Activated T-helper 1 cell treated with anti-CD3 and anti-CD28 coated beads, Interleukin-2, amount 50 U/mL, for 16 hours (primary cell): ENCODE measurements around the gene TUBB6.
A peak's percentile ranks its signal among the peaks of the same experiment; 100 is the strongest.

Experiments used
- DNase-seq, 2 donors: peaks; one replicate each; pipeline ENCODE4 v3.0.0-alpha.2; 2020; ENCODE audit warnings: low read depth in 1 of 2, low spot score in 1 of 2

Gene TUBB6

GRCh38 chr18:12313530-12314245, 5.6 kb downstream of the TUBB6 start:
- DNase-seq = no peak

GRCh38 chr18:12314591-12315305, 6.7 kb downstream of the TUBB6 start:
- DNase-seq = no peak

GRCh38 chr18:12315490-12315889, 7.4 kb downstream of the TUBB6 start:
- DNase-seq = no peak

- no peak for DNase-seq
Measured at GRCh38 chr18:12315911-12316310, 7.9 kb downstream of the TUBB6 start.

DNA sequence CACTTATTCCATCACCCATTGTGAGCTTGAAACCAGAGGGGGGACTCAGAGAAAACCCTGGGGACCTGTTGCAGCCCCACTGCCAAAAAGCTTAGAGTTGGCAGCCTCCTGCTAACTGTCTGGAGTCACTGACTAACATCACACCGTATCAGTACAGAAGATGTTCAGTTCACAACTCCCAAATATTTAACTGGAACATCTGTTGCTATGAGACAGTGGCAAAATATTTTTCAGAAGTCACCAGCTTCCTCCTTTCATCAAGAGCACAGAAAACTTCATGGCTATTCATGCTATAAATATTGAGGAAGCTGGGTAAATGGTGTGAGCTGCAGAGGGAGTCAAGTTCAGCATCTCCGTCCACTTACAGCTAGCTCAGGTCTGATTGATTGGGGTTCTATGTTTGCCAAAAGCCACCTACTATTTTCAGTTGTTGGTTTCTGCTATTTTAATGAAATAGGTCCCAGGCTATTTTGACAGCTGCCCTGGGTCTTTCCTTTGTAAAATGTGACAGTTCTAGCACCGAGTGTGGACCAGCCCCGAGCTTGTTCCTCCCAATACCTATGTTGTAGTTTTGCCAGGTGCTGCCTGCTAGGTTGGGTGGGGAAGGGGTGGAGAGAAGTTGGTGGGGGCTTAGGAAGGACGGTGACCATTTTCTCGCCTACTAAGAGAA, 9.8 kb downstream of the TUBB6 start:
- no peak for DNase-seq

- no peak for DNase-seq
Measured at GRCh38 chr18:12318334-12318697, 10.3 kb downstream of the TUBB6 start.

DNA sequence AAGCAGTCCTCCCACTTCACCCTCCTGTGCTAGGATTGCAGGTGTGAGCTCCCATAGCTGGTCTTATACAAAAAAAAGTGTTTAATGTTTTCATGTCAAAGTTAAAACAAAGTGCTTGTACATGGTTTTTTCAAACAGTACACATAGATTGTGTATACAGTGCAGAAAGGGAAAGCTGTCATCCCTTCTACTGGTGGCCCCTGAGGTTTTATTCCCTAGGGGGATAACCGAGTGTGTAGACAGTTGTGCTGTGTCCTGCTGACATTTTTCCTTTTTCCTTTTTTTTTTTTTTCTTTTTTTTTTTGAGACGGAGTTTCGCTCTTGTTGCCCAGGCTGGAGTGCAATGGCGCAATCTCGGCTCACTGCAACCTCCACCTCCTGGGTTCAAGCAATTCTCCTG, 10.8 kb downstream of the TUBB6 start:
- no peak for DNase-seq

DNA sequence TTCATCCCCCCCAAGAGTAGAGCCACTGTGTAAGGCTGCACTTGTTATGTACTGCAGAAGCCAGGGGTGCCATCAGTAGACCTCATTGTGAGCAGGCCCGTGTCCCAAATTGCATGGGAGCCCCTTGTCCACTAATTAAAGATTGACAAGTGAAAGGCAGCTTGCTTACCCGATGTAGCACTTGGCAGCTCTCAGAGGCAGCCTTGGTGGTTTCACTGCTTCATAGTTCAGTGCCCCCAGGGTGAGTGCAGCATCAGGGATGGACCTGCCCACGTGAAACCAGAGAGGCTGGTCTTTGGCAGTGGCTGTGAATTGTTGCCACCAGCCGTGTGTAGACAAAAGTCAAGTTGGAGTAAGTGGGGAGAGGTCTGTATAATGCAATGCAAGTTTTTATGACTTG, 13.3 kb downstream of the TUBB6 start:
- no peak for DNase-seq

DNA sequence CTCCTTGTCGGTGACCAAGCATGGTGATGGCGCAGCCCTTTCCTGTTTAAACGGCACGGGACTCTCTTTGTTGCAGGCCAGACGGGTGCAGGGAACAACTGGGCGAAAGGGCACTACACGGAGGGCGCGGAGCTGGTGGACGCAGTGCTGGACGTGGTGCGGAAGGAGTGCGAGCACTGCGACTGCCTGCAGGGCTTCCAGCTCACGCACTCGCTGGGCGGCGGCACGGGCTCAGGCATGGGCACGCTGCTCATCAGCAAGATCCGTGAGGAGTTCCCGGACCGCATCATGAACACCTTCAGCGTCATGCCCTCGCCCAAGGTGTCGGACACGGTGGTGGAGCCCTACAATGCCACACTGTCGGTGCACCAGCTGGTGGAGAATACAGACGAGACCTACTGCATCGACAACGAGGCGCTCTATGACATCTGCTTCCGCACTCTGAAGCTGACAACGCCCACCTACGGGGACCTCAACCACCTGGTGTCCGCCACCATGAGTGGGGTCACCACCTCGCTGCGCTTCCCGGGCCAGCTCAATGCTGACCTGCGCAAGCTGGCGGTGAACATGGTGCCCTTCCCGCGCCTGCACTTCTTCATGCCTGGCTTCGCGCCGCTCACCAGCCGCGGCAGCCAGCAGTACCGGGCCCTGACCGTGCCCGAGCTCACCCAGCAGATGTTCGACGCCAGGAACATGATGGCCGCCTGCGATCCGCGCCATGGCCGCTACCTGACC, 17.1 kb downstream of the TUBB6 start:
- DNase-seq = no peak

DNA sequence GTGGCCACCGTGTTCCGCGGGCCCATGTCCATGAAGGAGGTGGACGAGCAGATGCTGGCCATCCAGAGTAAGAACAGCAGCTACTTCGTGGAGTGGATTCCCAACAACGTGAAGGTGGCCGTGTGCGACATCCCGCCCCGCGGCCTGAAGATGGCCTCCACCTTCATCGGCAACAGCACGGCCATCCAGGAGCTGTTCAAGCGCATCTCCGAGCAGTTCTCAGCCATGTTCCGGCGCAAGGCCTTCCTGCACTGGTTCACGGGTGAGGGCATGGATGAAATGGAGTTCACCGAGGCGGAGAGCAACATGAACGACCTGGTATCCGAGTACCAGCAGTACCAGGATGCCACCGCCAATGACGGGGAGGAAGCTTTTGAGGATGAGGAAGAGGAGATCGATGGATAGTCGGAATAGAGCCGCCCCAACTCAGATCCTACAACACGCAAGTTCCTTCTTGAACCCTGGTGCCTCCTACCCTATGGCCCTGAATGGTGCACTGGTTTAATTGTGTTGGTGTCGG, 17.7 kb downstream of the TUBB6 start:
- DNase-seq = no peak

DNA sequence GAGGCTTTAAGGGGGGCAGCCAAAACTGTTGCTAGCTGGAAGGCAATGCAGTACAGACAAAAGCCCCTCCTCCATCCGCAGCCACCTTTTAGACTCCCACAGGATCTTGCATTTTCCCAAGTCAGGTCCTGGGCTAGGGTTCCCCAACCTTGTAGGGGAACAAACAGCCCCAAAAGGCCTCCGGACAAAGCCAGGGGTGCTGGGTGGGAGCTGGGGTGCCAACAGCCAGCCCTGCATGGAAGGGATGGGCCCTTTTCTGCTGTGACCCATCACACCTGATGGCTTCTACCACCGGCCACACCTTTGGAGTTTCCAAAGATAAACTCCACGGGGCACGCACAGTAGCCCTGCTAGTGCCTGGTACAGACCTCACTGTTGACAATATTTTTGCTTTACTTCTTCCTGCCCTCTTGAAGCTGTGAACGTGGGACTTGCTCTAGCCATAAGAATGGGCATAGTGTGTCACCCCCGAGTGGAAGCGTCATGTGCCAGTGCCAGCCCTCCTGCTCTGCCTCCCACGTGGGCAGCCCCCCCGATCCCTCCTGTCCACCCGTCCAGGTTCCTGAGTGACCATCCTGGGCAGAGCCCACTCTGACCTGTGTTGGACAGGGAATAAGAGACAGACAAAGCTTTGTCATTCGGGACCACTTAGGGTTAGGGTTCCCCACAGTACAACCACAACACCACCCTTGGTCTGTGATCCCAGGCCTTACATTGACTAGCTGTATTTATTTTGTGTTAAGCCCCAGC, 18.8 kb downstream of the TUBB6 start:
- DNase-seq = no peak

DNA sequence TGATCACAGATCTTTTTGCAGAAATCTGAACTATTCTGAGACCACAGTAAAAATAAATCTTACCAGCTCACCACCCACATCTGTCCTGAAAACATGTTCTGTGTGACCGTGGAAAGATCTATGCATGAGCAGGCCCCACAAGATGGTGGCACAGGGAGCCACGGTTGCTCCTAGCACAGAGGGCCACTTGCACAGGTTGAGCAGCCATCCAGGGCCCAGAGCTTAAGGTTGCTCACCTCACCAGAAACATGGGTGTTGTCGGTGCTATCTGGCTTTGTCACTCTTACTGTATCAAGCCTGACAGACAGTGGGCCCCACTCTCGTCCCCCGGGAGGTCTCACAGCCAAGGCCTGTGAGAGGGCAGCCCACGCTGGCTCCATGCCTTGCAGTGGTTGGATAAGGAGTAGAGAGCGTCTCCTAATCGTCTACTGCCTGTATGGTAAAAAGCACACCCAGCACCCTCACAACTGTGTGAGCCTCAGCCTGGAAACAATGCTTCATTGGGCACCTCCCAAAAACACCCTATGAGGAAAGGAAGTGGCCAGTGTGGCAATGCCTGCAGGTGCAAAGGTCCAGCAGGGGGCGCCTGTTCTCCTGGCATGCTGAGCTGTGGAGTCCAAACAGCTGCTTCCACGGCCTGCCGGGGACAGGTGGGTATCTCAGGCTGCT, 19.6 kb downstream of the TUBB6 start:
- peak; percentile 40 to 54 for DNase-seq

DNA sequence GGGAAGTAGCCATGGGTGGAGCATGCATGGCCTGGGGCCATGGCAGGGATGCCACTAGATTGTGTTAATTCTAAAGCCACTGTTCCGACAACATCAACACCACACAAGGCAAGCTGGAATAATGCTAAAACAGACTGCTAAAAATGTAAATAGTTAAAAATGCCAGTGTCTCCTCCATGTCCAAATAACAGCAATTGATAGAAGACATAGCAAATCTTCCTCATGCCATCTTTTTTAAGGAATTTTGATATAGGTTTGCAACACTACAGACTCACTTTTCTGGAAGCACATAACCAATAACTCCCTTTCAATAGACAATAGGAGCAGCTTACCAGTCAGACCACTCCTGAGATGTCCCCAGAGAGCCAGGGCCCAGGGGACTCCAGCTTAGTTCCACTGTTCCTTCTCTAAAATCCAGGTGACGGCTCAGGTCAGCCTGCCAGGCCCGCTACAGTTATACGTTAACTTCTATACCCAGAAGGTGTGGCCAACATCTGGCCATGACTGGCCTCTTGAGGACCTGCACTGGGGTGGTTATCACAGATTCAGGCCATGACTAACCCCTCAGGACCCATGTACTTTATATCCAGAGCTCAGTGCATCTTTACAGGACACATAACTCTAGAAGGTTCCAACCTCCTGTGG, 20.3 kb downstream of the TUBB6 start:
- DNase-seq = no peak

GRCh38 chr18:12329125-12329698, 21.2 kb downstream of the TUBB6 start:
- DNase-seq = no peak

- no peak for DNase-seq
Measured at GRCh38 chr18:12330766-12331165, 22.7 kb downstream of the TUBB6 start.

DNA sequence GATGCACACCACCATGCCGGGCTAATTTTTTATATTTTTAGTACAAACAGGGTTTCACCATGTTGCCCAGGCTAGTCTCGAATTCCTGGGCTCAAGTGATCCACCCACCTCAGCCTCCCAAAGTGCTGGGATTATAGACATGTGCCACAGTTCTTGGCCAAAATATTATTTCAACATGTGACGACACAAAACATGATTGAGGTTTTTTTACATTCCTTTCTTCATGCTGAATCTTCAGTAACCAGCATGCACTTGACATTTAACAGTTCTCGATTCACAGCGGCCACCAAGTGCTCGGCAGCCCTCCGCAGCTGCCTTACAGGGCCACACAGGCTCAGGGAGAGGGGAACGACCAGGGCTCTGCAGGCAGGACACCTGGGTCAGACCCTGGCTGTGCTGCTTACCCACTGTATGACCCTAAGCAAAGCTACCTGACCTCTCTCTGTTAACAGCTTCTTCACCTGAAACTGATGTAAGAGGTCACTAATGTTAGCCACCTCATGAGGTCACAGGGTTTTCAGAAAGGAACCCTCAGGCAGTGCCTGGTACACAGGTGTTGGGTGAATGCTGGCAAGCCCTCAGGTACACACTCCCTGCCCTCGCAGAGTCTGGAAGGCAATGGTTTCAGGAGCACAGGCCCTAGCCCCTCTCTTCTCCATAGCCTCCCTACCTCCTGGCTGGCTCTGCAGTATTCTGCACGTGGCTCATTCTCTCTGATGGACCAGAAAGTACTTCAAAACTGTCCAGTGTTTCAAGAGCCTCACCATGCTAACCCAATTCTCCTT, 25.7 kb downstream of the TUBB6 start:
- no peak for DNase-seq

DNA sequence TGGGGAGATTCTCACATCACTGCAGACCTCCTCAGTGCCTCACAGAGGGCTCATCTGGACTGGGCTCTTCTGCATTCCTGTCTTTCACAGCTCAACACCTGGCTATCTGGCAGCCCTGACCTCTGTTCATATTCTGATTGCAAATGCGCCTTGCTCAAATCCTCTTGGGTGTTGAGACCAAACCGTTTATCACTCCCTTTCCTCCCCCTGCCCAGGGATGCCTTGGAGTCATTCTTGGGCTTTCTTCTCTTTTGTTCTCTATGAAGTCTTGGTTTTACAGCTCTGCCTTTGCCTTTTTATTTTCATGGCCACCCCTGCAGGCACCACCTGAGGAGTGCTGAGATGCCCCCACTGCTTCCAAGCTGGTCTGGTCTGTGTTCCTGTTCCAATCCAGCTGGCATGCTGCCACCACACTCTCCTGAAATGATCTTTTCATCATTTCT, 26.3 kb downstream of the TUBB6 start:
- DNase-seq = no peak

GRCh38 chr18:12334863-12335262, 26.8 kb downstream of the TUBB6 start:
- no peak for DNase-seq

GRCh38 chr18:12335503-12335902, 27.5 kb downstream of the TUBB6 start:
- DNase-seq = no peak
